Liver (tissue), 9 donors: ENCODE results near the gene RSU1. TPM values are rescaled to one million over a fixed set of nuclear protein-coding genes. Genes with fewer than 3 reads are reported as not detected.

Experiments used
- DNase-seq: peaks from one replicate; pipeline ENCODE4 v3.0.0-alpha.2; 2017; ENCODE audit warnings: low spot score
- H3K27ac ChIP-seq, 2 donors: one replicate each; pipeline ENCODE4 v1.7.0; 2013; ENCODE audit warnings: inconsistent platforms in 2 of 2, low read length in 2 of 2, control low read depth in 1 of 2, low read depth in 1 of 2, mild to moderate bottlenecking in 1 of 2
- H3K27me3 ChIP-seq, 4 donors: one replicate each; pipeline versions ENCODE4 v1.6.1 to v1.7.0; 2013; ENCODE audit warnings: low read length in 3 of 4, inconsistent platforms in 1 of 4, mild to moderate bottlenecking in 1 of 4, moderate library complexity in 1 of 4; ENCODE audit not compliant: control insufficient read depth in 4 of 4, insufficient read depth in 4 of 4
- H3K36me3 ChIP-seq, 4 donors: one replicate each; pipeline versions ENCODE4 v1.6.1 to v1.7.0; 2013; ENCODE audit warnings: low read length in 3 of 4, mild to moderate bottlenecking in 3 of 4, low read depth in 1 of 4, moderate library complexity in 1 of 4; ENCODE audit not compliant: control insufficient read depth in 4 of 4, insufficient read depth in 3 of 4
- H3K4me1 ChIP-seq, 4 donors: one replicate each; pipeline versions ENCODE4 v1.6.1 to v1.7.0; 2013; ENCODE audit warnings: low read length in 3 of 4, mild to moderate bottlenecking in 3 of 4, moderate library complexity in 1 of 4; ENCODE audit not compliant: control insufficient read depth in 4 of 4, insufficient read depth in 4 of 4
- H3K4me3 ChIP-seq, 3 donors: one replicate each; pipeline versions ENCODE4 v1.6.1 to v1.7.0; 2013; ENCODE audit warnings: low read length in 3 of 3, control low read depth in 1 of 3, low read depth in 1 of 3, mild to moderate bottlenecking in 1 of 3
- H3K9ac ChIP-seq, 2 donors: one replicate each; pipeline ENCODE4 v1.7.0; 2013; ENCODE audit warnings: low read length in 2 of 2, mild to moderate bottlenecking in 2 of 2, moderate library complexity in 2 of 2, control low read depth in 1 of 2, low read depth in 1 of 2
- H3K9me3 ChIP-seq, 4 donors: one replicate each; pipeline versions ENCODE4 v1.6.1 to v1.7.0; 2013; ENCODE audit warnings: low read length in 3 of 4; ENCODE audit not compliant: control insufficient read depth in 4 of 4
- ATF3 ChIP-seq: IDR thresholded peaks from 2 replicates; pipeline ENCODE4 v1.6.1; 2016; ENCODE audit warnings: antibody characterized with exemption
- EGR1 ChIP-seq, 2 donors: IDR thresholded peaks; 2 replicates each; pipeline ENCODE4 v1.6.1; 2016 to 2018; ENCODE audit warnings: antibody characterized with exemption in 2 of 2, low read depth in 2 of 2
- FOXA1 ChIP-seq: IDR thresholded peaks from 2 replicates; pipeline ENCODE4 v1.6.1; 2016; ENCODE audit warnings: antibody characterized with exemption
- FOXA2 ChIP-seq: IDR thresholded peaks from 2 replicates; pipeline ENCODE4 v1.6.1; 2016; ENCODE audit warnings: antibody characterized with exemption
- GABPA ChIP-seq, 2 donors: IDR thresholded peaks in 1 of 2; conservative IDR thresholded peaks in 1 of 2; 2 replicates each; pipeline ENCODE4 v1.6.1; 2016; ENCODE audit warnings: antibody characterized with exemption in 2 of 2, mild to moderate bottlenecking in 1 of 2, moderate library complexity in 1 of 2
- HNF4A ChIP-seq, 2 donors: conservative IDR thresholded peaks; 2 replicates each; pipeline ENCODE4 v1.6.1; 2016; ENCODE audit warnings: antibody characterized with exemption in 2 of 2, mild to moderate bottlenecking in 2 of 2
- HNF4G ChIP-seq: IDR thresholded peaks from 2 replicates; pipeline ENCODE4 v1.6.1; 2016; ENCODE audit warnings: antibody characterized with exemption
- JUND ChIP-seq, 2 donors: IDR thresholded peaks; 2 replicates each; pipeline ENCODE4 v1.6.1; 2016; ENCODE audit warnings: antibody characterized with exemption in 2 of 2
- NR2F2 ChIP-seq: IDR thresholded peaks from 2 replicates; pipeline ENCODE4 v1.6.1; 2016; ENCODE audit warnings: antibody characterized with exemption
- RAD21 ChIP-seq, 2 donors: IDR thresholded peaks; 2 replicates each; pipeline ENCODE4 v1.6.1; 2016; ENCODE audit warnings: antibody characterized with exemption in 2 of 2, mild to moderate bottlenecking in 2 of 2
- RXRA ChIP-seq, 2 donors: IDR thresholded peaks; 2 replicates each; pipeline ENCODE4 v1.6.1; 2017 to 2018; ENCODE audit warnings: antibody characterized with exemption in 2 of 2, mild to moderate bottlenecking in 1 of 2
- SP1 ChIP-seq: IDR thresholded peaks from 2 replicates; pipeline ENCODE4 v1.6.1; 2018; ENCODE audit warnings: antibody characterized with exemption, mild to moderate bottlenecking
- TAF1 ChIP-seq: conservative IDR thresholded peaks from 2 replicates; pipeline ENCODE4 v1.6.1; 2016; ENCODE audit warnings: antibody characterized with exemption, mild to moderate bottlenecking
- YY1 ChIP-seq: IDR thresholded peaks from 2 replicates; pipeline ENCODE4 v1.6.1; 2016; ENCODE audit warnings: antibody characterized with exemption, mild to moderate bottlenecking
- ZBTB33 ChIP-seq: IDR thresholded peaks from 2 replicates; pipeline ENCODE4 v1.6.1; 2016; ENCODE audit warnings: antibody characterized with exemption
- WGBS: extraction: QIAGEN DNeasy Blood & Tissue Kit; methylation state at CpG from one replicate; pipeline ENCODE4 v1.1.7; 2013; 5-methylcytosine and 5-hydroxymethylcytosine counted together
- polyA plus RNA-seq, 2 donors: library from polyadenylated mRNA; stranded (reverse) in 1 of 2; unstranded in 1 of 2; fragments of 200-250 nt in 1 of 2; fragments of >200 nt in 1 of 2; fragmentation: Nextera tagmentation in 1 of 2; extraction: Ambion mirVana in 1 of 2; gene quantifications; one replicate each; pipeline versions ENCODE4 v1.2.1 to v1.2.3, GENCODE V29; 2013 to 2015
- total RNA-seq, 2 donors: library from RNA; depleted of rRNA; stranded (reverse); fragments of >200 nt; gene quantifications; one replicate each; pipeline ENCODE4 v1.2.3, GENCODE V29; 2014
- TF ChIP-seq, protein P1 (sequence below): fragments of 150-350 bp; IDR thresholded peaks from 2 replicates; pipeline ENCODE4 v1.5.1; 2017; ENCODE audit warnings: improper control_type of control experiment, low read depth, low read length; ENCODE audit not compliant: missing input control
- TF ChIP-seq, protein P2 (sequence below): IDR thresholded peaks from 2 replicates; pipeline ENCODE4 v1.6.1; 2016; ENCODE audit warnings: antibody characterized with exemption
- donor health status: healthy.
- donor health status: healthy.
- donor health status: healthy.
- donor health status: healthy.
- donor health status: healthy.

Gene RSU1
- total and polyA plus RNA-seq, 4 donors = 19.2 to 38.2 (median 28.0) TPM

DNA sequence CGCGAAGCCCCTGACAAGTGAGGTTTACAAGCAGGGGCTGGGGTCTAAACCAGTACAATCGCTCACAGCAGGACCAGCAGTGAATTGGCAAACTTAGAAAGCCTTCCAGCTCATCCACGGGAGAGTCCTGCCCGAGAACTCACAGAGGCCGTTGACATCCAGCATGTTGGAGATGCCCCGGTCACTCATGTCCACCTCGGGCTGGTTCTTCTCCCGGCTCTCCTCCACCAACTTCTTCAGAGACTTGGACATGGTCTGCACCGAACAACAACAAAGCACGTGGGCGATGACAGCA, 447 bp downstream of the RSU1 start:
- peaks cover 2 to 15% (median 7%) of the 10 kb centered on the region in 4 donors for H3K4me1 ChIP-seq
- WGBS = 10% methylated on average over 12 of the region's 12 CpGs
- no peak for DNase-seq
- H3K9ac ChIP-seq = peak overlapping the region; percentile 54 to 73
- H3K4me3 ChIP-seq = peak overlapping the region; percentile 79 to 91 (median 88)
- H3K27ac ChIP-seq = peak overlapping the region; percentile 48 to 73
- no peaks in the 10 kb centered on the region for H3K27me3 ChIP-seq
- H3K36me3 ChIP-seq = no peaks in the 10 kb centered on the region
- peaks cover 0 to 4% (median 0%) of the 10 kb centered on the region in 4 donors for H3K9me3 ChIP-seq
- TF ChIP-seq NR2F2 (no peak), HNF4G (no peak), FOXA2 (no peak), ZBTB33 (no peak), FOXA1 (no peak), ATF3 (no peak), HNF4A (conservative IDR thresholded peaks at IDR 0.05) (no peak), GABPA (IDR thresholded peaks at IDR 0.05 in 1 of 2, conservative IDR thresholded peaks at IDR 0.05 in 1 of 2) (no peak), RXRA (IDR thresholded peaks at IDR 0.05) (no peak), SP1 (no peak), TAF1 (no peak), YY1 (no peak), RAD21 (IDR thresholded peaks at IDR 0.05) (no peak), EGR1 (IDR thresholded peaks at IDR 0.05; ENCODE audit: low read depth in 2 of 2) (no peak), JUND (IDR thresholded peaks at IDR 0.05) (no peak)
- TF ChIP-seq, protein P1, sequence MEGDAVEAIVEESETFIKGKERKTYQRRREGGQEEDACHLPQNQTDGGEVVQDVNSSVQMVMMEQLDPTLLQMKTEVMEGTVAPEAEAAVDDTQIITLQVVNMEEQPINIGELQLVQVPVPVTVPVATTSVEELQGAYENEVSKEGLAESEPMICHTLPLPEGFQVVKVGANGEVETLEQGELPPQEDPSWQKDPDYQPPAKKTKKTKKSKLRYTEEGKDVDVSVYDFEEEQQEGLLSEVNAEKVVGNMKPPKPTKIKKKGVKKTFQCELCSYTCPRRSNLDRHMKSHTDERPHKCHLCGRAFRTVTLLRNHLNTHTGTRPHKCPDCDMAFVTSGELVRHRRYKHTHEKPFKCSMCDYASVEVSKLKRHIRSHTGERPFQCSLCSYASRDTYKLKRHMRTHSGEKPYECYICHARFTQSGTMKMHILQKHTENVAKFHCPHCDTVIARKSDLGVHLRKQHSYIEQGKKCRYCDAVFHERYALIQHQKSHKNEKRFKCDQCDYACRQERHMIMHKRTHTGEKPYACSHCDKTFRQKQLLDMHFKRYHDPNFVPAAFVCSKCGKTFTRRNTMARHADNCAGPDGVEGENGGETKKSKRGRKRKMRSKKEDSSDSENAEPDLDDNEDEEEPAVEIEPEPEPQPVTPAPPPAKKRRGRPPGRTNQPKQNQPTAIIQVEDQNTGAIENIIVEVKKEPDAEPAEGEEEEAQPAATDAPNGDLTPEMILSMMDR = no peak
- TF ChIP-seq, protein P2, sequence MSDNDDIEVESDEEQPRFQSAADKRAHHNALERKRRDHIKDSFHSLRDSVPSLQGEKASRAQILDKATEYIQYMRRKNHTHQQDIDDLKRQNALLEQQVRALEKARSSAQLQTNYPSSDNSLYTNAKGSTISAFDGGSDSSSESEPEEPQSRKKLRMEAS = no peak

GRCh38 chr10:16816171-16816570, 1.1 kb downstream of the RSU1 start:
- DNase-seq = no peak
- peak in 1 of 2 donors; percentile 22 for TF ChIP-seq HNF4A (conservative IDR thresholded peaks at IDR 0.05)
- TF ChIP-seq YY1 = no peak
- no peak for TF ChIP-seq FOXA2
- no peak for TF ChIP-seq RAD21 (IDR thresholded peaks at IDR 0.05)
- no peak for TF ChIP-seq FOXA1
- no peaks in the 10 kb centered on the region for H3K9me3 ChIP-seq
- no peaks in the 10 kb centered on the region for H3K27me3 ChIP-seq
- H3K9ac ChIP-seq = peak overlapping the region in 1 of 2 donors; percentile 54
- no peak overlapping the region for H3K27ac ChIP-seq
- H3K4me1 ChIP-seq = peaks cover 2 to 15% (median 7%) of the 10 kb centered on the region in 4 donors
- H3K36me3 ChIP-seq = no peaks in the 10 kb centered on the region
- 79% methylated on average over 4 of the region's 4 CpGs for WGBS
- H3K4me3 ChIP-seq = peak overlapping the region in 2 of 3 donors; percentile 33 to 79
